Measurements from ENCODE around the gene ARMS2. TPM values are rescaled to one million over a fixed set of nuclear protein-coding genes. Genes with fewer than 3 reads are reported as not detected.

The ARMS2 gene
- total RNA-seq, 1 donor from 2014 or later, result not detected

Other genes with a start within 250 kb of the ARMS2 start
- gene BTBD16, start 183.4 kb upstream of the ARMS2 start, total RNA-seq, result 1.5 TPM
- gene PLEKHA1, start 79.9 kb upstream of the ARMS2 start, total RNA-seq, result 21.1 TPM
- gene HTRA1, start 6.9 kb downstream of the ARMS2 start, total RNA-seq, result 83.1 TPM
- gene DMBT1, start 106.1 kb downstream of the ARMS2 start, total RNA-seq, result 0.15 TPM
- gene C10orf120, start 245.2 kb downstream of the ARMS2 start, total RNA-seq, result not detected